NOMO-1 treated with dmso at 0.1 percent for 144 hours (cell line): ENCODE results near the gene MCCC1.

Experiments used
- DNase-seq: peaks from one replicate; lab custom pipeline; 2025; ENCODE audit not compliant: unreplicated experiment; lab: John Stamatoyannopoulos, UW

Gene MCCC1

DNA sequence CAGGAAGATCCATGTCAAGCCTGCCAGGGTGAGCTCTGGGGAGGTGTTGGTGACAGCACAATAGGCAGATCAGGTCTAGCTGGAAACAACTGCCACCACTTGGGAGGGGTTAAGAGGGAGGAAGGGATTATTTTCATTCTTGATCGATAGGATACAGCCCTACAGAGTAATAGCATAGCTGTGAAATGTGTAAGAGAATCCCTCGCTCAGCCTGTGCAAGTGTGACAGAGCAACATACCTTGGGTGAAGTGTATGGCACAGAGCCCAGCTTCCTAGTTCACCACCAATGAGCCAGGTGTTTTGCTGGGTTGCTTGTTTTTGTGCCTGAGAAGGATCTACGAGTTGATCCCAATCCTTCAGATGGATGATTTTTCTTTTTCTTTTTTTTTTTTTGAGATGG is 109.7 kb downstream of the MCCC1 start:
- no peak for DNase-seq

DNA sequence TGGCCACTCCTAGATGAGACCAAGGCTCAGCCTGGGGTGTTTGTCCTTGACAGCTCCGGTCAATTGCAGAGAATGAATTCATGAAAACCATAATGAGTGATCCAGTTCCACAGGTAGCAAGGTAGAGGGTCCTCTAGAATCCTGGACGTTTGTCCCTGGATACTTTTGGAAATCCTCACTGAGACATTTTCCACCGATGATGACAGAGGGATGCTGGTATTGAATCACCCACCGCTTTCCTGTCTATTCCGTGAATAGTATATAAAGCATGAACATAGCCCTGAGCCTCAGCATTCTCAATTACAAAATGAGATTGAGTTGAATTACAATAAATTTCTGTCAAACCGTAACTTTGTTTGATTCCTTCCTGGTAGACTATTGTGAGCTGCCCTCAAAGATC is 113.3 kb downstream of the MCCC1 start:
- DNase-seq, result no peak

DNA sequence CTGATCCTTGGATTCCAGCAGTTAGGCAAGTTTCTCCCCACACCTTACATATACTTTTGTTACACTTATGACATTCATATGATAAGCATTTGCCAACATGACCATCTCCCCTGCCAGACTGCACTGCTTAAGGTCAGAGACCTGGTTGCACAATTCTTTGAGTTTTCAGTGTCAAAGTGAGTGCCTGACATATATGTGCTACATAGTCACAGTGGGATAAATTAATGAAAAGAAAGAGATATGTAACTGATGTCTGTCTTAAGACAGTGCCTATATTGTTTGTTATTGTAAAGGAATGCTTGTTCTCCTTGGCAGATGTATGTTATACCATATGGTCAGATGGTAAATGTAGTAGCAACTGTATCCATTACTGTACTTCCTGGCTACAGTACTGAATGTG is 115.4 kb downstream of the MCCC1 start:
- no peak for DNase-seq

DNA sequence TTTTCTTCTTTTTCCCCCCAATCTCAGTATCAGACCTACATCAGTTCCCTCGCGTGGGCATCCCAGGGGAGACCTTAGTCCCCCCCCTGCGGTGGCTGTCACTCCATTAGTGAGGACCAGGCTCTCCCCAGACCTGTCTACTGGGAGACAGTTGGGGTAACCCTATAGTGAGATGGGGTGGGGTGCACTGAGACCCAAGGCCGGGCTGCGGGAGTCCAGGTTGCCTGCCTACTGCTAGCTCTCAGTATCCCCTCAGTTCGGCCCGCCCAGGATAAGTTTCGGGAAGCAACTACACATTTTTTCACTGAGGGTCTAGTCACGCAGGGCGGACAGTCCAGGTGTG is 118.3 kb downstream of the MCCC1 start:
- no peak for DNase-seq

DNA sequence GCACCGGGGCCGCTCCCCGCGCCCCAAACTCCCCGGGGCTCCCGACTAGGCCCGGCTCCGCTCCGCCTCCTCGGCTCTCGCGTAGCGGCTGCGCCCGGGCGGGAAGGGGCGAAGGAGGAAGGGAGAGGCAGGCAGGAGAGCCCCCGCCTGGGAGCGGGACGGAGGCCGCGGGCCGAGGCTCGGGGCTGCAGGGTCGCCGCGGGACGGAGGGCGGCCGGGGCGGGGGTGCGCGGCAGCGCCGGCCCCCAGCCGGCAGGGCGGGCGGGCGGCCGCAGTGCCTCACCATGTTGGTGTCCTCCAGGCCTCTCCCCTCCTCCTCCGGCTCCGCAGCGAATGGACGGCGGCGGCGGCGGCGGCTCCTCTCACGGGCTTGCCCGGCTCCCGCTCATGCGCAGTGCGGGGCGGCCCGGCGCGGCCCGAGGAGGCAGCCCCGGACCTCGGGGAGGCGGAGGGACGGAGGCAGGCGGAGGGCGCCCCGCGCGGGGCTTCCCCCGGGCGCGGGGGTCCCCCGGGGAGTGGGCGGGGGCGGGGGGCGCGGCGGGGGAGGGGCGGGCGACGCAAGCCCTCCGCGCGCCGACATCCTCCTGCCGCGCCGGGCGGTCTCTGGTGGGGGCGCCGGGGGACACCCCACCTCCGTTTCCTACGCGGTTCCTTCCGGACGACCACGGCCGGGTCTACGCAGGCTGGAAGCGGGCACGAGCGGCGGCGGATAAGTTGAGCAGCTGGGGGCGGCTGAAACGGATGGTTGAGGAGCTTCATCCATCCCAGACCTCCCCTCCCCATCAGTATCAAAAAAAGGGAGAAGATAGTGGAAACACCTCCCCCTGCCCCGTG is 118.9 kb downstream of the MCCC1 start, which contains the start of gene DCUN1D1:
TSS of gene DCUN1D1 (minus strand) at position 335 of the 834 bp plus-strand sequence. CDS start at position 286, 49 bp downstream.
- peak; percentile 85 for DNase-seq

DNA sequence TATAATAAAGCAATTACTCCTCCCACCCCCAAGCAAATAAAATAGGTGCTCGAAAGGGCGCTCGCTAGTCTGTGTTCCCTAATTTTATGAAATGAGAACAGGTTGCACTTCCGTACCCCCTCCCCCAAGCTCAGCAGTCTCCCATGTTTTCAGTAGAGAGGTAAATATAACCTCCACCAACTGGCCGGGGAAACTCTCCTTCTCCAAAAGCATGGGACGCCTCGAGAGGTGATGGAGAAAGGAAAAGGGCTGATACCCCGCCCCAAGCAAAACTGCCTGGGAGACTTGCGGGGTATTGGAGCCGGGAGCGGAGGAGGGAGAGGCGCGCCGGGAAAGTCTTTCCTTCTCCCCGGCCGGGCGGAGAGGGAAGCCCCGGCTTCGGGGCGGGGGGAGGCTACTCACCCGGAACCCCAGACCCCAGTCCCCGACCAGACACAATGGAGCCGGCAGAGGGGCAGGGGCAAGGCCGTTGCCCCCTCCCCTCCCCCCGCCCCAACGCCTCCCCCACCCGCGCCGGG is 119.6 kb downstream of the MCCC1 start:
- peak; percentile 66 for DNase-seq

DNA sequence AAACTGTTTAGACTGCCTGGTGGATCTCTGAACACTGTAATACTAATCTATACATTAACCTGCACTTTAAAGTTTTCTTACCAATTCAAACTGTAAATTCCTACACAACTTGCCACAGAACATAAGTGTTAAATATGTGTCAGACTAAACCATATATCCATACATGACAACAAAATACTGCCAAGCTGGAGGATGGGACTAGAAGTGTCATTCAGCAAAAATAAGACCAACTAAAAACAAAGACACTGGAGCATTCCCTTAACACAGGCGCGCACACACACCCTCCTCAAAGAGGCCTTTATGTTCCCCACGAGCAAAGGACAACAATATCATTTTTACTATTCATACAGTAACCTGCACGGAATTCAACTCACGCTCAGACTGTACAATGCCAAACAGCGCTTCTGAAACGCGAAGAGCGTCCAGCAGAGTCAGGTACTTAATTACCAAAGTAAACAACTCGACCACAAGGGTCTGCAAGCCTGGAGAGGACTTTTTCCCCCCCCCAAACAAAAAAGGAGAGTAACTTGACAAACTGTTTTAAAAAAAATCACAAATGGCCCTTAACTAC is 120.1 kb downstream of the MCCC1 start:
- no peak for DNase-seq

DNA sequence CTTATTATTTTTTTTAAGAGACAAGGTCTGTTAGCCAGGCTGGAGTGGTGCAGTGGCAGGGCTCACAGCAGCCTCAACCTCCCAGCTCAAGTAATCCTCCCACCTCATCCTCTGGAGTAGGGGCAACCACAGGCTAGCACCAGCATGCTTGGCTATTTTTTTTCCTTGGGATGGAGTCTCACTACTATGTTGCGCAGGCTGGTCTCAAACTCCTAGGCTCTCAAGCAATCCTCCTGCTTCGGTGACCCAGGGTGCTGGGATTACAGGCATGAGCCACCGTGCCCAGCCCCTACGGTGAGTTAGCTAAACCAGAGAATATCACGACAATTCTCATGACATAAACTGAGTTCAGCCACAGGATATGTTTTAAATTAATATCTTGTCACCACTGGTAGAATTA is 120.9 kb downstream of the MCCC1 start:
- DNase-seq, result no peak

DNA sequence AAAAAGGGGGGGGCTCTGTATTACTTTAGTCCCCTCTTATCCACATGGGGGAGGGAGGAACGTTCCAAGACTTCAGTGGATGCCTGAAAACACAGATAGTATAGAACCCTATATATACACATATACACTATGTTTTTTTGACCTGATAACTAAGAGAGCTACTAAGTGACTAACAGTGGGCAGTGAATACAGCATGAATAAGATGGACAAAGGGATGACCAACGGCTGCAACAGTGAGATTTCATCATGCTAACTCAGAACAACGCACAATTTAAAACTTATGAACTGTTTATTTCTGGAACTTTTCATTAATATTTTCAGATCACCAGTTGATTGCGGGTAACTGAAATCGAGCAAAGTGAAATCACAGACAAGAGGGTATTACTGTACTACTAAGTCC is 126.2 kb downstream of the MCCC1 start:
- DNase-seq, result no peak

DNA sequence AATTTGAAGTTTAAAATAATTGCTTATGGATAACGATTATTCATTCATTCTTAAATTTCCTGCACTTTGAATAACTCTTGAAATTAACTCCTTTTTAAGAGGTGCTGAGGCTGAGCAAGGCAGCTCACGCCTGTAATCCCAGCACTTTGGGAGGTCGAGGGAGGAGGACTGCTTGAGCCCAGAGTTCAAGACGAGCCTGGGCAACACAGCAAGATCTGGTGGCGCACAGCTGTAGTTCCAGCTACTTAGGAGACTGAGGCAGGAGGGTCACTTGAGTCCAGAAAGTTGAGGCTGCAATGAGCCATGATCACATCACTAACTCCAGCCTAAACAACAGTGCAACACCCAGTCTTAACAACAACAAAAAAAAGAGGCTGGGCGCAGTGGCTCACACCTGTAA is 126.9 kb downstream of the MCCC1 start:
- no peak for DNase-seq

DNA sequence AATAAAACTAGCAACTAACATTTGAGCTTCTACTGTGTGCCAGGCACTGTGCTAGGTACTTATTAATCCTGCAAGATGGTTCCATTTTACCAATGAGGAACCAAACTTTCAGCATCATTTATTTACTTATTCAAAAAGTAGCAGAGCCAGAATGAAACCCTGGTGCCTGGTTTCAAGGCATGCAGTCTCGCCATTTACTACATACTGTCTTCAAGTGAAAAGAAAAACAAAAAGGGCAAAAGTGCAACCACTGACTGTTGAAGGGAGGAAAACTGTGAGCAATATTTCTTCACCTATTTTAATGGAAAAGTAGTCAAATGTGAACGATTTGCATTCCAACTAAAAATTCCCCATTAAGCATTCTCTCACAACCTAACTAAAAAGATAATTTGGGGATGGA is 127.7 kb downstream of the MCCC1 start:
- DNase-seq, result no peak

DNA sequence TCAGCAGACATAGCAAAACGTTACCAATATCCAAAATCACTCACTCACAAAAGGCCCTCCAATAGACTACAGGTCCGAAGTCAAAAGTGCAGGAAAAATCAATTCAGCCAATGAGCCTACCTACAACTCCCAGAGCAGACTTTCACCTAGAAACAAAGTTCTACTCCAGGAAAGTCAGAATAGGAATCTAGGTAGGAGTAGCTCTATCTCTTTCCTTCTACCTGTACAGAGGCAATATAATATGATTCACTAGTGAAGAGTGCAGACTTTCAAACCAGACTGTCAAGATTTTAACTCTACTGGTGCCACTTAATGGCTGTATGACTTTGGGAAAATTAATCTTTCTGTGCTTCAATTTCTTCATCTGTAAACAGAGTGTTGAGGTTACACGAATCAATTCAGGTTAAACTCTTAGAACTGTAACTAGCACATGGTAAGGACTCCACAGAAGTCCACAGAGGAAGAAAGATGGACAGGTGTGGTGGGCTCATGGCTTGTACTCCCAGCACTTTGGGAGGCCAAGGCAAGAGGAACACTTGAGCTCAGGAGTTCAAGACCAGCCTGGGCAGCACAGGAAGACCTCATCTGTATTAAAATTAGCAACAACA is 128.4 kb downstream of the MCCC1 start:
- DNase-seq, result no peak

DNA sequence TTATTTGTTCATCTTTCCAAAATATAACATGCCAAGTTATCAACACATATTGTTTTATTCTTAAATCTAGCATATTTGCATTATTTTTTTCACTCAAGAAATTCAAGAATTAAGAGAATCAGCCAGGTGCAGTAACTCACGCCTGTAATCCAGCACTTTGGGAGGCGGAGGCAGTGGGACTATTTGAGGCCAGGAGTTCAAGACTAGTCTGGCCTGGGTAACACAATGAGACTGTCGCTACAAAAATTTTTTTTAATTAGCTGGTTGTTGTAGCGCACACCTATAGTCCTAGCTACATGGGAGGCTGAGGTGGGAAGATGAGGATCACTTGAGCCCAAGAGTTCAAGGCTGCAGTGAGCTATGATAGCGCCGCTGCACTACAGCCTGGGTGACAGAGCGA is 129.4 kb downstream of the MCCC1 start:
- DNase-seq, result no peak

DNA sequence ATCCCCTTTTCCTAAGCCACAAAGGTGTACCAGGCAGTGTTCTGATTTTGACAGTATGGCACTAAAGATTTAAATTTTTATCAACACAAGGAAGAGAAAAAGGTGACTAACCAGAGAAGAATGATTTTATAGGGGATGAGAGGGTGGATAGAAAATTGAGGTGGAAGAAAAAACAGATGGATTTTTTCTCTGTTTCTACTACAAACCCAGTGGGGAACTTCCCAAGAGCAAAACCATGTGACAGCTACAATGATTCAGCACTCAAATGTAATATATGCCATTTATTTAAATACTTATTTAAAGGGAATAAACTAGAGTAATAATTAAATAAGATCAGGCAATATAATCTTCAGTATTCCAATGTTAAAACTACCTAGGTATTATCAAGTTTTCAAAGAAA is 130.0 kb downstream of the MCCC1 start:
- no peak for DNase-seq

DNA sequence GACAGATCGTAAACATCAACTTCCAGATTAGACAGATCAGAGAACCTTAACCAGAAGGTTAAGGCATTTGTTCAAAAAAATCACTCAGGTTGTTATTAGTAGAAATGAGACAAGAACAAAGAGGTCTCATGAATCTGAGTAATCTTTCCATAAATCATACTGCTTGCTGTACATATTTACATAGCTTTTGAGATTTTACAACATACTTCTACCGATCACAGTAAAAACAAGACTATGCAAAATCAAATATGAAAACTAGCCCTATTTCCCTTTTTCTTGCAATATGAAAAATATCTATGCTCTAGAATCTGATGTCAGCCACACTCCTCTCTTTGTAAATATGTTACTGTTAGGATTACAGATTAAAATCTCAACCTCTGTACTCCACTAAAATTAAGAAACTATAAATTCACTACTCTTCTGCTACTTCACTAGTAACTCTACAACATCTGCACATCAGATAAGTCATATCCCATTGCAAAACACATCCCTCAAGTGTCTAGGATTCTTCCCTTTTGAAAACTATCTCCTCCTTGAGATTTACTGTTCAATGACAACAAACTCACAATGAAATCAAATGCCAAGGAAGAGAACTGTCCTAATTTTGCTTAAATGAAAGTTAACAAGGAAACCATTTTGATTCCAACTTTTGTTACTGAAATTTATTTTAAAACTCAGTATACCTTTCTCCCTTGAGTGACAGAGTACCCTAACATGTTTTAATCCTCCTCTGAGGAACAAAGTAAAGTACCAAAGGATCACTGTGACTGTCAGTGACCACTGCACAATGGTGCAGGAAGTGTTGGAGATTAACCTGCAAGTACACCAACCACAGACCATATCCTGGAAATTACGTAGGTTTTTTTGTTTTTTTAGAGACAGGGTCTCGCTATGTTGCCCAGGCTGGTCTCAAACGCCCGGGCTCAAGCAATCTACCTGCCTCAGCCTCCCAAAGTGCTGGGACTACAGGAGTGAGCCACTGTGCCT is 131.8 kb downstream of the MCCC1 start:
- DNase-seq, result no peak

DNA sequence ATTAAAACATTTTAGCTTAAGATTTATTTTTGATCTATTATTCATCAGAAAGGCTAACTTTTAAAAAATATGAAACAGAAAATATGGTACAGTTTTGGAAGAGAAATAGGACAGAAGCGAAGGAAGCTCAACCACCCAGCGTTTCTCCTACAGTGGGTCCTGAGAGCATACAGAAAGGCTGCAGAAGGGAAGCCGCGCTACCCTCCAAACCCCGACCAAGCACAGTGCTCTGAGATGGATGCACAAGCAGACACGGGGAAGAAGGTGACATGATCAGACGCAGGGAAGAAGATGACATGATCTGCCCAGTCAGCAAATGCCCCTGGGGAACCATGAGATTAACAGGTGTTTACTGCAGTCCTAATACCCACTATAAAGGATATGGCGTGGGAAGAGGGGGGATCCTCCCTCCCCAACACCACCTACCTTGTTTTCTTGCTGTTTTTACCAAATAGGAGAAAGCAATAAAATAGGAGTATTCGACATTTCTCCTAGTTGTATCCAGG is 133.4 kb downstream of the MCCC1 start:
- no peak for DNase-seq
